ENCODE results near the gene PDLIM7. TPM values are rescaled to one million over a fixed set of nuclear protein-coding genes. Genes with fewer than 3 reads are reported as not detected.

Gene PDLIM7
- total RNA-seq, 2 experiments from 2014 or later, result 50.0 to 51.5 TPM

DNA sequence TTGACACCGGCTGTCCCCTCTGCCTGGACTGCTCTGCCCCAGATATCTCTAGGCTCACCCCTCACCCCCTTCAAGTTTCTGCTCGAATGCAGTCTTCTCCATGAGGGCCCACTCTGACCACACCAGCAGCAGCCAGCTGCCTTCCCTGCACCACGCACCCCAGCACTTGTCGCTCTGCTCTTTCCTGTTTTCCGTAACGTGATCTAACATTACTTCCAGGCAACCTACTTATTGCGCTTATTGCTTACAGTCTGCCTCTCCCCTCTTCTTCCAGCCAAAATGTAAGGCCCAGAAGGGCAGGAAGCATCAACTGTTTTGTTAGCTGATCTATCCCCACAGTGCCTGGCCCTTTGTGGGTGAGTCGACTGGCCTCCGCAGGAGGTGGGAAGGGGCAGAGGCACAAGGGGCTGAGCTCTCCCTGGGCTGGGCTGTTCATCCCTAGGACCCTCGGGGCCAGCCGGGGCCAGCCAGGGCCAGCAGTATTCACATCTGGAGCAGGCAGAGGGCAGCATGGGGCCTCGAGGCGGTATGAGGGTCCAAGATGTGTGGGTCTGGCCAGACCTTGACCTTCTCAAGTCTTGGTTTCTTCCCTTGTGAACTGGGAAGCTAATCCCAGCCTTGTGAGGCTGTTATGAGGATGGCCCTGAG, 12.4 kb downstream of the PDLIM7 start:
- ChIA-PET CTCF (interaction anchor here (0.6 kb wide), 1 partner anchor 402 kb away, joined by 3 read pairs; no protein-coding TSS in a partner anchor), POLR2A (no interaction called here)

DNA sequence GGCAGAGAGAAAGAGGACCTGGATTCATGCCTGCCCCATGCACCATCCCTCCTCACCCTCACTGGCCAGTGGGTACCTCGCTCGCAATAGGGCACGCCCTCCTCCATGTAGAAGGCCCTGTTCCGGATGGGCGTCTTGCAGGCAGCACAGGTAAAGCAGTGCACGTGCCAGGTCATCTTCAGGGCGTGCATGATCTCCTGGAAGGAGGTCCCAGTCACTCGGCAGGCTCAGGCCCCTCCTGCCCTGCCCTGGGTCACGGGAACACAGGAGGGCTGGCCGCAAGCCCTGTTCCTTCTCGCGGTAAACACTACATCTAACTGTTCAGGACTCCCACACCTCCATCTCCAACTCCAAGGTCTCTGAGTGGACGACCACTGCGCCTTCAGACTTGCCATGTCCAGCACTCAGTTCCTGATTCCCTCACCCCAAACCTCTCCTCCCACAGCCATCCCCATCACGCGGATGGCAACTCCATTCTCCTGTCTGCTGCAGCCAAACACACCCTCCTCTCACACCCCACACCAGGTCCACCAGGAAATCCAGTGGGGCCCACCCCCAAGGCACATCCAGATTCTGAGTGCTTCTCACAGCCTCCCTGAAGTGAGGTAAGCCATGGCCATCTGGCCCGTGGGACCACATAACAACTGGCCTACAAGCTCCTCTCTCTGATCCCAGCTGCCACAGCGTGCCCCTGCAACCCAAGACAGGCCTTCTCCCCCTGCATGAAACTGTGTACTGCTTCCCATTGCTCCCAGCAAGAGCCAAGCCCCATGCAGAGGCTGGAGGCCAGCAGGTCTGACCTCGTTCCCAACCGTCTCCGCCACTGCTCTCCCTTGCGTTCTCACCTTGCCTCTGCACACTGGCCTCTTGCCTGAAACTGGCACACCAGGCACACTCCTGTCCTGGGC, 13.2 kb downstream of the PDLIM7 start:
- POLR2A ChIA-PET, result no interaction called here
- CTCF ChIA-PET, result no interaction called here

- ChIA-PET CTCF (interaction anchor here (1.3 to 1.6 kb wide), 2 partner anchors 10 to 14 kb away, joined by 3 to 13 read pairs; partner anchors contain the start of gene PDLIM7), POLR2A (interaction anchor here (0.6 kb wide), 1 partner anchor 11 kb away, joined by 4 read pairs; no protein-coding TSS in a partner anchor)
Observed at GRCh38 chr5:177483042-177483441, 14.4 kb downstream of the PDLIM7 start.

- POLR2A ChIA-PET, result no interaction called here
Observed at GRCh38 chr5:177482359-177482795, 15.0 kb downstream of the PDLIM7 start.

GRCh38 chr5:177479774-177480173, 17.6 kb downstream of the PDLIM7 start:
- POLR2A ChIA-PET, result interaction anchor here (0.6 kb wide), 1 partner anchor 101 kb away, joined by 3 read pairs; no protein-coding TSS in a partner anchor
- CTCF ChIA-PET, result interaction anchor here (1.1 to 3.6 kb wide), 3 partner anchors 12 to 24 kb away, joined by 4 to 16 read pairs (median 4); no protein-coding TSS in a partner anchor

More at GRCh38 chr5:177482359-177482795, 15.0 kb downstream of the PDLIM7 start:
- CTCF ChIA-PET, result interaction anchor here (1.3 to 1.6 kb wide), 2 partner anchors 11 to 15 kb away, joined by 3 to 13 read pairs; partner anchors contain the start of gene PDLIM7

DNA sequence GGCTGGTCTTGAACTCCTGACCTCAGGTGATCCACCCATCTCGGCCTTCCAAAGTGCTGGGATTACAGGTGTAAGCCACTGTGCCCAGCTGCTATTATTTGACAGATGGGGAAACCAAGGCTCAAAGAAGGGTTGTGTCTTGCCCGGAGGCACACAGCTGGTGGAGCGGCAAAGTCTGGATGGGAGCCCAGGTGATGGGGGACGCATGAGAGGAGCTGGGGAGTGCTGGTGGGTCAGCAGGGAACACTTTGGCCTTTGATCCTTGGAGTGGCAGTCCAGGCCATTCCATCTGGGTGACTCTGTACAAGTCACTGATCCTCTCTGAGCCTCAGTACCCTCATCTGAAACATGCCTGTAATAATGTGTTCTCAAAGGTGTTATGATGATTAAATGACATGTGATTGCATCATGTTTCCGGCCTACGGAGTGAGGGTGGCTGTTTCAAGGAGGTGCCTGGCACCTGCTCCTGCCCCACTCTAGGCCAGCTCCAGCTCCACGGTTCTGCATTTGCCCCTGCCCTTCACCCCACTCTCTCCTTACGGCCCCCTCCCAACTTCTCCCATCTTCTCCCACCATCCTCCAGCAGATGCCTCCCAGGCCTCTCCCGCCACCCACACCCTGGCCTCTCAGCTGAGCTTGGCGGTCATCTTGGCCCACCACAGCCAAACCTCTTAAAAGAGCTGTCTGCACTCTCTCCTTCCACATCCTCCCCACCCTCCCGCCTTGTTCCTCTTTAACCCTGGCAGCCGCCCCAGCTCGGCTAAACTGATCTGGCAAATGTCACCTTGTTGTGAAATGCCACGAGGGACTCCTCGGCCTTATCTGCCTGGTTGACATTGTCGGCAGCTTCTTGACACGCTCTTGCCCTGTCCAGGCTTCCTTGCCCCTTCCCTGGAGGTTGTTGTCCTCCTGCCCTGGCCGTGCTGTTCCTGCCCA, 18.4 kb downstream of the PDLIM7 start:
- POLR2A ChIA-PET, result interaction anchor here (0.6 kb wide), 1 partner anchor 14 kb away, joined by 3 read pairs; no protein-coding TSS in a partner anchor
- CTCF ChIA-PET, result interaction anchor here (0.8 to 3.6 kb wide), 7 partner anchors 13 to 88 kb away, joined by 3 to 16 read pairs (median 3); no protein-coding TSS in a partner anchor

GRCh38 chr5:177477701-177478477, 19.5 kb downstream of the PDLIM7 start:
- POLR2A ChIA-PET, result no interaction called here

DNA sequence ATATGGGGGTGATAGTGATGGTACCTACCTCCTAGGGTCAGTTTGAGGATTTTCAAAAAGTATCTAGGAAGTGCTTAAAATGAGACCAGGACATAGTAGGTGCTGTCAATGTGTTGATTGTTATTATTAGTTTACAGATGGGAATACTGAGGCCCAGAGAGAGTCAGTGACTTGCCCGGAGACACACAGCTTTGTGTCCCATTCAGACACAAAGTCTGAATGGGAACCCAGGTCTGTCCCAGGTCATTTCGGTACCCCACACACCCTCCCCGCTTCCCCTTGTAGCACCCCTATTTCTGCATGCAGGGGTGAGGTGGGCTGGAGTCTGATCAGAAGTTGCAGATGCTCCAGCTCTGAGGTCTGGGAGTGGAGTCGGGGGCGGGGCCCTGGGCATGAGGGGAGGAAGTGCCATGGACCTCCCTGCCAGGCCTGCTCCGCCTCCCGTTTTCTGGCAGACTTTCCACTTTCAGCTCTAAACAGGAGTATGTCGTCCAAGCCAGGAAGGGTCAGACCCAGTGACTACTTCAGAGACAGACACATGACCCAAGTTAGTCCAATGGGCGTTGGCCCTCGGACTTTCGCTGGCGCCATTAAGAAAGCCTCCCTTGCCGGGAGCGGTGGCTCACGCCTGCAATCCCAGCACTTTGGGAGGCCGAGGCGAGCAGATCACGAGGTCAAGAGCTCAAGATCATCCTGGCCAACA, 20.7 kb downstream of the PDLIM7 start:
- ChIA-PET CTCF (interaction anchor here (1.1 to 9.1 kb wide), 4 partner anchors 20 to 172 kb away, joined by 3 to 84 read pairs (median 4); partner anchors contain the start of gene SLC34A1), POLR2A (interaction anchor here (0.6 kb wide), 1 partner anchor 16 kb away, joined by 4 read pairs; no protein-coding TSS in a partner anchor)

More at GRCh38 chr5:177477701-177478477, 19.5 kb downstream of the PDLIM7 start:
- CTCF ChIA-PET, result interaction anchor here (0.8 to 3.6 kb wide), 8 partner anchors 14 to 87 kb away, joined by 3 to 16 read pairs (median 4); no protein-coding TSS in a partner anchor

GRCh38 chr5:177475563-177476427, 21.6 kb downstream of the PDLIM7 start:
- ChIA-PET POLR2A (interaction anchor here (0.6 to 1.0 kb wide), 3 partner anchors 14 to 20 kb away, joined by 3 to 4 read pairs (median 4); no protein-coding TSS in a partner anchor), CTCF (interaction anchor here (1.0 to 9.1 kb wide), 5 partner anchors 19 to 171 kb away, joined by 3 to 84 read pairs (median 4); partner anchors contain the start of gene SLC34A1)

- ChIA-PET POLR2A (interaction anchor here (0.6 to 1.0 kb wide), 2 partner anchors 13 to 20 kb away, joined by 3 to 4 read pairs; no protein-coding TSS in a partner anchor), CTCF (interaction anchor here (1.0 to 9.1 kb wide), 4 partner anchors 18 to 90 kb away, joined by 3 to 84 read pairs (median 5); partner anchors contain the start of gene SLC34A1)
Observed at GRCh38 chr5:177474846-177475562, 22.4 kb downstream of the PDLIM7 start.

- CTCF ChIA-PET, result interaction anchor here (1.0 to 9.1 kb wide), 3 partner anchors 17 to 27 kb away, joined by 3 to 84 read pairs (median 7); no protein-coding TSS in a partner anchor
- POLR2A ChIA-PET, result no interaction called here
Observed at GRCh38 chr5:177474002-177474476, 23.4 kb downstream of the PDLIM7 start.

DNA sequence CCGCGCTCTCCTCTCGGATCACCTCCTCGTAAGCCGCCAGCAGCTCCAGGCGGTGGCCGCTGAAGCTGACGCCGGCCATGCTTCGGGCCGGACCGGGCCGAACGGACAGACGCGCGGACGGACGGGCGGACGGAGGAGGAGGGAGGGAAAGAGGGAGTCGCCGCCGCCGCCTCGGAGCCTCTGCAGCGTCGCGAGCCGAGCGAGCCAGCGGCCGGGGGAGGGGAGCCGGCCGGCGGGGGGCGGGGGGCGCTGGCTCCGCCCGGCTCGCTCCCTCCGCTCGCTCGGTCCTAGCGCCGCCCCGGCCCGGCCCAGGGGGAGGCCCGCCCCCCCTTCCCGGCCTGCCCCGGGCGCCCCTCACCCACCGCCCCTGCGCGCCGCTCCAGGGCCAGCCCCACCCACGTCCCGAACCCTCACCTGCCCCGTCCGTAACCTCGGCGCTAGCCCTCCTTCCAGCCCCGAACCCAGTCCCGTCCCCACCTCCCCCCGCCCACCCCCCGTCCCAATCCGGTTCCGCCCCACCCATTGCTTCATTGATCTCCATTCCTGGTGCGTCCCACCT, 23.9 kb downstream of the PDLIM7 start, which contains the start of gene DBN1:
Gene DBN1, minus strand, starts transcription at position 192 of the 559 bp plus-strand sequence. Its CDS starts 113 bp downstream, at position 79.
- CTCF ChIA-PET, result interaction anchor here (1.0 to 9.1 kb wide), 5 partner anchors 10 to 28 kb away, joined by 3 to 84 read pairs (median 4); no protein-coding TSS in a partner anchor
- POLR2A ChIA-PET, result interaction anchor here (1.3 to 2.0 kb wide), 4 partner anchors 18 to 70 kb away, joined by 3 to 17 read pairs (median 6); no protein-coding TSS in a partner anchor

DNA sequence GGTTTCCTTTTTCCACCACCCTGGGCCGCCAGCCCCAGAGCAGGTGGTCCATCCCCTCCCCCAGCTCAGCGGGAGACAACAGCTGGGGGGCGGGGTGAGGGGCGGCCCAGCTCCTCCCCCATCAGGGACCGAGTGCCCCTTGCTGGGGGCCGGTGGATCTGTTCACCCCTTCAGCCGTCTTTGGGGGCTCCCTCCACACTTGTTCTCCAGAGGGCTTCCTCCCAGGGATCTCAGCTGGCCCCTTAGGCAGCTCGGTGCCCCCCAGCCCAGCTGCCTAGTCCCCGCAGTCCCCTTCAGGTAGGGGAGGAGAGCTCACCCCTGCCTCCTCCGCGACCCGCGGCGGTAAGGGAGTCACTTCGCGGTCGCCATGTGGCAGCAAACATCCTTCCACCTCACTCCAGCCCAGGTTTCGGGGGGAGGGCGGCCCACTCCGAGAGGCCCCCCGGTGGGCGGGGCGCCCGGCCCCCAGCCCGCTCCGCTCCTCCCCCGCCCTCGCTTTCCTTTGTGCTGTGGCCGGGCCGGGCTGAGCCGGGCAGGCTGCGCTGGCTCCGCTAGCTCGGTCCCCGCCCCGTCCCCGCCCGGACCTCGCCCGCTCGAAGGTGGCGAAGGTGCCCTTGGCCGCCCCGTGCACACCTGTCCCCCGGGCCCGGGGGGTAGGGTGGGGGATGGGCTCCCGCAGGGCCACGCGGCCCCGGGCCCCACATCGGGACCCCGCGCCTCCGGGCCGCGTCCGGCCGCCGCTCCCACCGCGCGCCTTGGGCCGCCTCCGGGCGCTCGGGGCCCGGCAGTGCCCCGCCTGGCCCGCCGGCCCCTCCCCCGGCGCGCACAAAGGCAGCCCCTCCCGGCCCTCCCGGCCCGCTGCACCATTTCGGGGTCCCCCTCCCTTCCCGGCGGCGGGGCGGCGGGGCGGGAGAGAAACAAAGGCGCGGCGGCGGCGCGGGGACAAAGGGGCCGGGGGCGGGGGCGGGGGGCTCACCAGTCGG, 24.7 kb downstream of the PDLIM7 start:
- CTCF ChIA-PET, result interaction anchor here (0.7 to 9.1 kb wide), 10 partner anchors 9 to 160 kb away, joined by 3 to 84 read pairs (median 4); partner anchors contain the start of gene DDX41
- POLR2A ChIA-PET, result interaction anchor here (0.6 to 2.2 kb wide), 11 partner anchors 9 to 161 kb away, joined by 3 to 17 read pairs (median 5); partner anchors contain the start of genes GRK6, MXD3 and PDLIM7
